ENCODE measurements around the gene EMX2.

Gene EMX2

DNA sequence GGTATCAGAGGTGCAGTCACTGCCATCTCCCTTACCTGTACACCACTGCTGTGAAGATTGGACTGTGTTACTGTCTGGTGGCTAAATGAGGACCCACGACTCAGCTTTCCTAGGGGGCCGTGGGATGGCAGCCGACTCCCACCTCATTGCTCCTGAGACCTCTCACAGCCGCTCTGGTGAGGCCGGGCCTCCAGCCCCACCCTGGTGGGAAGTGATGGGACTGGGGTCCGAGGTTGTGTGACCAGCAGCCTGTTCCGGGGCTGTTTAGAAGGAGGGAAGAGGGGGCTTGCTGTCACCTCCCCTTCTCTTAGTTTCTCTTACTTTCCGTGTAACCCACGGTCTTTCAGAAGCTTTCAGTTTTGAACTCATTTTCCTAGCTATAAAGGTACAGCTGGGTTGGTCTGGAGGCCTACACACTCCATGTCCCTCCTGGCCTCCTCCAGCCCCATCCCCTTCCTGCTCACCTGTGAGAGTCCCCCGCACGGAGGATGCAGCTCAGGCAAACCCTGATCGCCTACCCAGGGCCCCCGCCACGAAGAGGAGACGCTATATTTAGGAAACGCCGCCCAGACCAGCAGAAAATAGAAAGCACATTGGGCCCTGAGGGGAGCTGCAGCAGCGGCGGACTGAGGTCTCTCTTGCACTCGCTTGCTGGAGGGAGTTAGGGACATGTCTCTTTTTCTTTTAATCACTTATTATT is 4.6 kb downstream of the EMX2 start:
- no peak for DNase-seq
- no peak overlapping the region for H3K4me3 ChIP-seq (ENCODE audit: low read depth, low read length)
- TF ChIP-seq, protein P1, sequence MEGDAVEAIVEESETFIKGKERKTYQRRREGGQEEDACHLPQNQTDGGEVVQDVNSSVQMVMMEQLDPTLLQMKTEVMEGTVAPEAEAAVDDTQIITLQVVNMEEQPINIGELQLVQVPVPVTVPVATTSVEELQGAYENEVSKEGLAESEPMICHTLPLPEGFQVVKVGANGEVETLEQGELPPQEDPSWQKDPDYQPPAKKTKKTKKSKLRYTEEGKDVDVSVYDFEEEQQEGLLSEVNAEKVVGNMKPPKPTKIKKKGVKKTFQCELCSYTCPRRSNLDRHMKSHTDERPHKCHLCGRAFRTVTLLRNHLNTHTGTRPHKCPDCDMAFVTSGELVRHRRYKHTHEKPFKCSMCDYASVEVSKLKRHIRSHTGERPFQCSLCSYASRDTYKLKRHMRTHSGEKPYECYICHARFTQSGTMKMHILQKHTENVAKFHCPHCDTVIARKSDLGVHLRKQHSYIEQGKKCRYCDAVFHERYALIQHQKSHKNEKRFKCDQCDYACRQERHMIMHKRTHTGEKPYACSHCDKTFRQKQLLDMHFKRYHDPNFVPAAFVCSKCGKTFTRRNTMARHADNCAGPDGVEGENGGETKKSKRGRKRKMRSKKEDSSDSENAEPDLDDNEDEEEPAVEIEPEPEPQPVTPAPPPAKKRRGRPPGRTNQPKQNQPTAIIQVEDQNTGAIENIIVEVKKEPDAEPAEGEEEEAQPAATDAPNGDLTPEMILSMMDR (IDR thresholded peaks at IDR 0.05; ENCODE audit: low read depth, low read length, missing control alignments) = no peak
- in situ Hi-C loops (cut with HindIII; ENCODE audit: low pct_ligation_motif_present, low sequenced_read_pairs) = no loop called here
- peaks cover 74% of the 10 kb centered on the region for H3K27me3 ChIP-seq (replicated peaks)
- H3K27ac ChIP-seq = no peak overlapping the region
- H3K36me3 ChIP-seq (replicated peaks) = no peaks in the 10 kb centered on the region

DNA sequence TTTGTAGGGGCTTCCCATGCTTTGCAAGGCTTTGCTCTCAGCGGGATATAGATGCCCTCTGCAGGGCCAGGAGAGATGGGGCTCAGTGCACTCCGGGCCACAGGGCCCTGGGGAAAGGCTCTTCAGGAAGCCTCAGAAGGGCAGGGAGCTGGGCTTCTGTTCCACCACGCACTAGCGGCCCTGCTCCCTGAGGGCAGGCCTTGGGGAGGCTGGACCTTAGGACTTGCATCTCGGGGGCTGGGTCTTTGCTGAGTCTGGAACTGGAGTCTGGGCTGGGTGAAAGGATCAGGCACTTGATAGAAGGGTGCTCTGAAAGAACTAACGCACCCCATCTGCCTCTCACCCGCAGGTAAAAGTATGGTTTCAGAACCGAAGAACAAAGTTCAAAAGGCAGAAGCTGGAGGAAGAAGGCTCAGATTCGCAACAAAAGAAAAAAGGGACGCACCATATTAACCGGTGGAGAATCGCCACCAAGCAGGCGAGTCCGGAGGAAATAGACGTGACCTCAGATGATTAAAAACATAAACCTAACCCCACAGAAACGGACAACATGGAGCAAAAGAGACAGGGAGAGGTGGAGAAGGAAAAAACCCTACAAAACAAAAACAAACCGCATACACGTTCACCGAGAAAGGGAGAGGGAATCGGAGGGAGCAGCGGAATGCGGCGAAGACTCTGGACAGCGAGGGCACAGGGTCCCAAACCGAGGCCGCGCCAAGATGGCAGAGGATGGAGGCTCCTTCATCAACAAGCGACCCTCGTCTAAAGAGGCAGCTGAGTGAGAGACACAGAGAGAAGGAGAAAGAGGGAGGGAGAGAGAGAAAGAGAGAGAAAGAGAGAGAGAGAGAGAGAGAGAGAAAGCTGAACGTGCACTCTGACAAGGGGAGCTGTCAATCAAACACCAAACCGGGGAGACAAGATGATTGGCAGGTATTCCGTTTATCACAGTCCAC is 5.4 kb downstream of the EMX2 start:
- Histone ChIP-seq H3K36me3 (replicated peaks) (no peaks in the 10 kb centered on the region), H3K4me3 (ENCODE audit: low read depth, low read length) (no peak overlapping the region), H3K27ac (no peak overlapping the region), H3K27me3 (replicated peaks) (peaks cover 82% of the 10 kb centered on the region)
- in situ Hi-C loops (cut with HindIII; ENCODE audit: low pct_ligation_motif_present, low sequenced_read_pairs) = no loop called here
- TF ChIP-seq, protein P1 (IDR thresholded peaks at IDR 0.05; ENCODE audit: low read depth, low read length, missing control alignments) = no peak
- DNase-seq = no peak

DNA sequence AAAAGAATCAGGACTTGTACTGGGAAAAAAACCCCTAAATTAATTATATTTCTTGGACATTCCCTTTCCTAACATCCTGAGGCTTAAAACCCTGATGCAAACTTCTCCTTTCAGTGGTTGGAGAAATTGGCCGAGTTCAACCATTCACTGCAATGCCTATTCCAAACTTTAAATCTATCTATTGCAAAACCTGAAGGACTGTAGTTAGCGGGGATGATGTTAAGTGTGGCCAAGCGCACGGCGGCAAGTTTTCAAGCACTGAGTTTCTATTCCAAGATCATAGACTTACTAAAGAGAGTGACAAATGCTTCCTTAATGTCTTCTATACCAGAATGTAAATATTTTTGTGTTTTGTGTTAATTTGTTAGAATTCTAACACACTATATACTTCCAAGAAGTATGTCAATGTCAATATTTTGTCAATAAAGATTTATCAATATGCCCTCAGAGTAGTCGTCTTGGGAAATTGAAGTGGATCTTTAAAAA is 6.6 kb downstream of the EMX2 start:
- Histone ChIP-seq H3K4me3 (ENCODE audit: low read depth, low read length) (no peak overlapping the region), H3K36me3 (replicated peaks) (no peaks in the 10 kb centered on the region), H3K27ac (no peak overlapping the region), H3K27me3 (replicated peaks) (peaks cover 82% of the 10 kb centered on the region)
- in situ Hi-C loops (cut with HindIII; ENCODE audit: low pct_ligation_motif_present, low sequenced_read_pairs) = no loop called here
- no peak for DNase-seq
- TF ChIP-seq, protein P1 (IDR thresholded peaks at IDR 0.05; ENCODE audit: low read depth, low read length, missing control alignments) = no peak

DNA sequence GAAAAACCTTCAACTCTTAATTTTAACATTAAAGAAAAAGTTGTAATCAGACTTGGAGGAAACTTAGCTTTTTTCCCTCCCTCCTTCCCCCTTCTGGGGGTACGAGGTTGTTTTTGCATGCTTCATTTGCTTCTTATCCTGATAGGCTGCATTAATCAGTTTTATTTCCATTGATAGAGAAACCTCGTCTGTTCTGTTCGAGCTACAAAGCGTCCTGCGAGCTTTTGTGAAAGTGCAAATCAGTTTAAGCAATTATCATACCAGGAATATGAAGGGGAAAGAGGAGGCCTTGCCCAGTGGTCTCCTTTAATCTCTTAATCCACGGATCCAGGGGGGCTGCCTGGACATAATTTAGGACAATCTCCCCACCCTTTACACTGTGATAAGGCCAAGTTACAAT is 7.5 kb downstream of the EMX2 start:
- no peak overlapping the region for H3K27ac ChIP-seq
- in situ Hi-C loops (cut with HindIII; ENCODE audit: low pct_ligation_motif_present, low sequenced_read_pairs) = no loop called here
- no peak for DNase-seq
- H3K36me3 ChIP-seq (replicated peaks) = no peaks in the 10 kb centered on the region
- H3K4me3 ChIP-seq (ENCODE audit: low read depth, low read length) = no peak overlapping the region
- TF ChIP-seq, protein P1 (IDR thresholded peaks at IDR 0.05; ENCODE audit: low read depth, low read length, missing control alignments) = no peak
- peaks cover 76% of the 10 kb centered on the region for H3K27me3 ChIP-seq (replicated peaks)

DNA sequence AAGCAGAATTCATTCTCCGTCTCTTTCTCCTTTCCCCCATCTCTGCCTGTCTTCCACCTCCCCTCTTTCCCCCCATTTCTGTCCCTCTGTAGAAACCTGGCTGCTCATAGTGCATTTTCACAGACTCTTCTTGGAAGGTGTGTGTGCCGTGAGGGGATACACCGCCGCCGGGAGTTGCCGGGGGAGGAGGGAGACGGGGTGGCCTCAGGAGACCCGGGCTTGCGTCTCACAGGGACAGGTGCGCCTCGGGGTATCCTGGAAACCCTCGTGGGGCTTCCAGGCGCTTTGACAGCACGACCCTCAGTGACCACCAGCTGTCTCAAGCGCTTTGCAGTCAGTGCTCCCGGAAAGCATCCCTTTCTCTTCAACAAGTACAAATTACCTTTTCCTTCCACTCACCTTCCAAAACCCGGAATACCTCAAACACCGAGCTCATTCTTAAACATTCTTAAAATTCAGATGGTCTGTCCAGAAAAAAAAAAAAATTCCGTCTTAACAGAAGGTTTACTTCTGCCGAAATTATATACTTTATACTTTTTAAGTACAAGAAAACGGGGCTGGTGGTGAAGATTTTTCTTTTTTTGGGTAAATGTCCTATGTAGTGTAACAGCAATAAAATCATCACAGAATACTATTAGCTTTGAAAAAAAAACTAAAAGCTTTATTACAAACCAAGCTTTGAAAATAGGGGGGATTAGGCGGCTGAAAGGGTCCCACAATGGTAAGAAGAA is 8.2 kb downstream of the EMX2 start:
- no peak overlapping the region for H3K27ac ChIP-seq
- no peak for DNase-seq
- H3K4me3 ChIP-seq (ENCODE audit: low read depth, low read length) = no peak overlapping the region
- TF ChIP-seq, protein P1 (IDR thresholded peaks at IDR 0.05; ENCODE audit: low read depth, low read length, missing control alignments) = no peak
- in situ Hi-C loops (cut with HindIII; ENCODE audit: low pct_ligation_motif_present, low sequenced_read_pairs) = no loop called here
- no peaks in the 10 kb centered on the region for H3K36me3 ChIP-seq (replicated peaks)
- peaks cover 70% of the 10 kb centered on the region for H3K27me3 ChIP-seq (replicated peaks)
